Stomach smooth muscle (tissue), 2 donors: ENCODE data around the gene MGAT4D.
"Not testable (repeated sequence)": the region's sequence is repeated elsewhere in the genome, so short reads cannot be mapped to it uniquely, and the experiment has no call there.

Experiments
- H3K27ac ChIP-seq: one replicate; pipeline ENCODE4 v1.7.0; 2013; ENCODE audit warnings: mild to moderate bottlenecking, low read length, inconsistent platforms
- H3K27me3 ChIP-seq, 2 donors: one replicate each; pipeline ENCODE4 v1.7.0; 2013; ENCODE audit warnings: low read length in 2 of 2; ENCODE audit not compliant: insufficient read depth in 2 of 2, control insufficient read depth in 1 of 2
- H3K36me3 ChIP-seq, 2 donors: one replicate each; pipeline ENCODE4 v1.7.0; 2013; ENCODE audit warnings: low read length in 2 of 2; ENCODE audit not compliant: control insufficient read depth in 2 of 2, insufficient read depth in 2 of 2
- H3K4me1 ChIP-seq: one replicate; pipeline ENCODE4 v1.7.0; 2013; ENCODE audit warnings: low read length; ENCODE audit not compliant: control insufficient read depth, insufficient read depth
- H3K4me3 ChIP-seq, 2 donors: one replicate each; pipeline ENCODE4 v1.7.0; 2013; ENCODE audit warnings: low read length in 2 of 2
- H3K9ac ChIP-seq, 2 donors: one replicate each; pipeline ENCODE4 v1.7.0; 2013; ENCODE audit warnings: low read length in 2 of 2, mild to moderate bottlenecking in 1 of 2
- H3K9me3 ChIP-seq, 2 donors: one replicate each; pipeline ENCODE4 v1.7.0; 2013; ENCODE audit warnings: low read length in 2 of 2; ENCODE audit not compliant: control insufficient read depth in 2 of 2
- donor health status: healthy.
- donor health status: Pancreatic carcinoma.

MGAT4D gene

DNA sequence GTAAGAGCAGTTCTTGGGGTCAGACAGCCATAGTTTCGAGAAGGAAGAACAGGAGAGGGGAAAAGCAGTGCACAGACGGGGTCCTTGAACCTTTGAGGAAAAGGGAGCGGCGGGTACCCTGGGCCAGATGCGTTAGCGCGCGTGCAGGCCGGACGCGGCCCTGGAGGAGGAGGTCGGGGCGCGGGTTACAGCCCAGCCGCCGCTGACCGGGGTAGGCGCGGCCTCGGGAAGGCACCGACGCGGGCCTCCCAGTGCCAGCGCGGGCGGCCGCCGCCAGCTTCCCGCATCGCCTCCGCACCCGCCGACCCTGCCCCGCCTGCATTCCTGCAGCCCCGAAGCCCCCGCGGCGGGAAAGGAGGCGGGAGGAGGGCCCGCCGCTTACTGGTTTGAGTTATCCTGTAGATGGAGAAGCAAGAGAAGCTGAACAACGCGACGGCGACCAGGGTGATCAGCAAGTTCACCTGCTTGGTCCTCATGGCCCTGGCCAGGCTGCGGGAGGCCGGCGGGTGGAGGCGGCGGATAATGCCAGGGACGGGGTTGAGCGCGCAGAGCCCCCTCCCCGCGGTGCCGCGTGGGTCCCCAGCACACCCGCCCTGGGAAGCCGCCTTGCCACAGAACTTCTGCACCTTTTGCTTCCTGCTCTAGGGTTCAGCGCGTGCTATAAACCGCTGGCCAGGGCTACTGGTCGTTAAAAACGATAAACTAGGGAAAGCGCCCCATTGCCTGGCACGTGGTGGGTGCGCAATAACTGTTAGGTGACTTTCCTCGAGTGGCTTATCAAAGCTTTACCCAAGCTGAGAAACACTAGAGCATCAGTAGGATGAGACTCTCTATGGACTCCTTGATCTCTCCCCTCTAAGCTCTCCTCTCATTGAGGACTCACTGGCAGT, at the start of gene MGAT4D:
MGAT4D (minus strand) TSS at position 547 of the 890 bp plus-strand sequence; CDS start at position 476, 71 bp downstream.
- H3K9ac ChIP-seq, result no peak within 1 kb of the TSS
- H3K27me3 ChIP-seq, result peaks cover 19 to 29% of the 10 kb centered on the region in 2 donors
- peaks cover 5% of the 10 kb centered on the region for H3K4me1 ChIP-seq
- peak within 1 kb of the TSS in 1 of 2 donors; percentile 59 for H3K4me3 ChIP-seq
- H3K27ac ChIP-seq, result no peak within 1 kb of the TSS
- no peaks in the 10 kb centered on the region for H3K9me3 ChIP-seq
- no peaks in the 10 kb centered on the region for H3K36me3 ChIP-seq

DNA sequence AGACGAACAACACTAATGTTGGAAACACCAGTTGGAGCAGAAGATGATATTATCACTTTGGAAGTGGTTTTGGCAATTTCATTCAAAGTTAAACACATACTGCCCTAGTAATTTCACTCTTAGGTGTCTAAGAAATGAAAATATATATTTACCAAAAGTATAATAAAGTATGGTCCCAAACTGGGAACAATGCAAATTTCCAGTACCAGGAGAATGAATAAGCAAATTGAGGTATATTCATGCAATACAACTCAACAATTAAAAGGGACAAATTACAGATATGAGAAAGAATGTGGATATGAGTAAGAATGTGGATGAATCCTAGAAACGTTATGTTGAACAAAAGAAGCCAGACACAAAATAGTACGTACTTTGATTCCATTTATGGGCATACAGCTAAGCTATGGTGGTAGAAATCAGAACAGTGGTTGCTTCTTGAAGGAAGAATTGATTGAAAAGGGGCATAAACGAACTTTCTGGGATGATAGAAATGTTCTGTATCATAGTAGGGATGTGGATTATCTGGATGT, 35.9 kb upstream of the MGAT4D start:
- H3K27ac ChIP-seq, result no peak overlapping the region
- H3K4me3 ChIP-seq, result no peak overlapping the region
- H3K9ac ChIP-seq, result no peak overlapping the region
- peaks cover 7% of the 10 kb centered on the region in 2 donors for H3K36me3 ChIP-seq
- H3K27me3 ChIP-seq, result no peaks in the 10 kb centered on the region
- H3K9me3 ChIP-seq, result no peaks in the 10 kb centered on the region
- no peaks in the 10 kb centered on the region for H3K4me1 ChIP-seq

DNA sequence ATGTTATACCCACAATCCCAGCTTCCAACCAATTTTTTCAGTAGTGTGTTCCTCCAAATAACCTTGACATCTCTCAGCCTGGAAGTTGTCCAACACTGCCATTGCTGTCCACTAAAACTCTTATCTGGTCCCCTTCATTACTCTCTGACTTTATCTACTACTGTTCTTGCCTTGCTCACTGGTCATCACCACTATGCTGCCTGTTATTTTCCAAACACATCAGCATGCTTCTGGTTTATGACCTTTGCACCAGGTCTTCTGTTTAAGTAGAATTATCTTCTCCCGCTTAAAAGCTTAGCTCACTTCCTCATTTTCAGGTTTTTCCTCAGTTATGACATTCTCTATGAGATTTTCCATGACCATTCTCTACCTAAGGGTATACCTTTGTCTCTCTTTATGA, 31.3 kb upstream of the MGAT4D start:
- Histone ChIP-seq H3K4me3 (no peak overlapping the region), H3K9ac (no peak overlapping the region), H3K36me3 (peaks cover 7 to 8% of the 10 kb centered on the region in 2 donors), H3K27ac (no peak overlapping the region), H3K9me3 (no peaks in the 10 kb centered on the region), H3K4me1 (no peaks in the 10 kb centered on the region), H3K27me3 (no peaks in the 10 kb centered on the region)

DNA sequence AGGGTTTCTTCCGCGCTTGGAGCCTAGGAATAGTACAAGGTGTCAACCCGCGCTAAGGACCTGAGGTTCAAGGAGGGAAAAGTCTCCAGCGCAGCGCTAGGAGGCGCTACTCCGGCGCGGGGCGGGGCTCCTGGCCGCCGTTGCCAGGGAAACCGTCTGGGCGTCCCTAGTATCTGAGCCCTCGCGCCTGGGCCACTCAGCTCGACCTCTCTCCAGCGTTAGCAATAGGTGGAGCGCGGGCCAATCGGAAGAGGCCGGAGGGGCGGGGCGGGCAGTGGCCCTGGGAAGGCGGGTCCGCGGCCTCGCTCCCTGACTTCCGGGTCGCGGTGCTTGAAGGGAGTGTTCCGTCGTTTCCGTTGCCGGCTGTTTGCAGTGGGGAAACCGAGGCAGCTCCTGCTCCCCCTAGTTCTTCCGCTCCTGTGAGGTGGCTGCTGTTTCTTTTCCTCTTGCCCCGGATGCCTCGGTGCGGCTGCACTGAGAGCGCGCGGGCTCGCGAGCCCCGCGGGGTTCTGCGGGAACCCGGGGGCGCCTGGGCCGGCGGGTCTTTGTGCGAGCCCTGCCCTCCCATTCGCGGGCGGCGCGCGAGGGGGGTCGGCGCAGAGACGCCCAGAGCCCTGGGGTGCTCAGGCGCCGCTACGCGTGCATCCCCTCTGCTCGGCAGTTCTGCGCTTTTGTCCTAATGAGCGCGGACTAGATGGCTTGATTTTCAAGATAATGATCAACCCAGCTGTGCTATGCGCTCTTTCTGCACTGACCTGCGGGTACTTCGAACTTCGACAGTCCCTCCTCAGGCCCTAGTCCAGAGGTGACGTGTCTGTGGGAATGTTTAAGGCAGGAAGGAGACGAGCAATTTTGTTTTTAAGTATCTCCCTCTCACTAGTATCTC, 26.0 kb upstream of the MGAT4D start, which contains the start of gene ELMOD2:
ELMOD2 (plus strand) TSS at position 312 of the 886 bp plus-strand sequence. CDS start 1,261 bp downstream, outside the sequence.
- H3K9me3 ChIP-seq, result no peaks in the 10 kb centered on the region
- no peaks in the 10 kb centered on the region for H3K4me1 ChIP-seq
- H3K27me3 ChIP-seq, result no peaks in the 10 kb centered on the region
- peak within 1 kb of the TSS; percentile 90 to 97 for H3K4me3 ChIP-seq
- H3K9ac ChIP-seq, result peak within 1 kb of the TSS; percentile 85 to 92
- H3K36me3 ChIP-seq, result peaks cover 5 to 7% of the 10 kb centered on the region in 2 donors
- peak within 1 kb of the TSS; percentile 50 for H3K27ac ChIP-seq

DNA sequence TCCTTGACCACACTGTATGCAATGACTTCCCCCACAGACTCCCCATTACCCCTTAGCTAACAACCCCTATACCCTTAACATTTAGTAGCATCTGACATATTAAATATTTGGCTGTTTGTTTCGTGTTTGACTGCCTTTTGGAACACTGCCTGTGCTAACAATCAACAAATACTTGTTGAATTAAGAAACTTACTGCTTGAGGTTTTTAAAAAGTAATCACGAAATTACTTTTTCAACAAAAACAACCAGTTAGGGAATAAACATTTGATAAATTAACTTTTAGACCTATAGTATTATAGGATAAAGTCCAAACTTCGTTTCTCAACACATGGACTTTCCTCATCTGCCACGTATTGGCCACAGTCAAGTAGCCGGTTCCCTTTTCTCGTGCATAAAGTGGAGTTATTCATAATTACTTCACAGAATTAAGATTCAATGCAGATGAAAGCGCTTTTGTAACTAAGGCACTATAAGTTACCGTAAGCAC, 25.3 kb upstream of the MGAT4D start:
- Histone ChIP-seq H3K4me3 (peak overlapping the region; percentile 90 to 97), H3K36me3 (peaks cover 3 to 7% of the 10 kb centered on the region in 2 donors), H3K9ac (peak overlapping the region; percentile 50 to 68), H3K27me3 (no peaks in the 10 kb centered on the region), H3K4me1 (no peaks in the 10 kb centered on the region), H3K27ac (no peak overlapping the region), H3K9me3 (no peaks in the 10 kb centered on the region)

DNA sequence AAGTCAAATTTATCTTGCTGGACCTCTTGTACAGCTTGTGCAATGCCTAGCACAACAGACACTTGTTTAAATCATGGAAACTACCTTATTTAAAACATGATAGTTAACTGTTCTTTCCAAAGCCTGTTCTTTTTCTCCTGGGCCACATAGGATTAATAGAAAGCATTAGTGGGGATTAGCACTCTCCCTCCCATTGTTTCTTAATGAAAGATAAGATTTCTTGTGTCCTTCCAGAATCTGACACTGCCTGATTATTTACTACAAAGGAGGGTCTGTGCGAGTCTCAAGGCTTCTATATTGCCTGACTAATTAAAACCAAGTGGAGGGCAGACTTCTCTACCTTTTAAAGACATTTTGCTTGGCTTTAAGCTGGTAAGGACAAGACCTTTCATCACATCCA, 17.3 kb upstream of the MGAT4D start:
- H3K4me3 ChIP-seq, result no peak overlapping the region
- H3K27me3 ChIP-seq, result no peaks in the 10 kb centered on the region
- no peak overlapping the region for H3K9ac ChIP-seq
- H3K9me3 ChIP-seq, result no peaks in the 10 kb centered on the region
- no peaks in the 10 kb centered on the region for H3K4me1 ChIP-seq
- no peaks in the 10 kb centered on the region for H3K36me3 ChIP-seq
- no peak overlapping the region for H3K27ac ChIP-seq

DNA sequence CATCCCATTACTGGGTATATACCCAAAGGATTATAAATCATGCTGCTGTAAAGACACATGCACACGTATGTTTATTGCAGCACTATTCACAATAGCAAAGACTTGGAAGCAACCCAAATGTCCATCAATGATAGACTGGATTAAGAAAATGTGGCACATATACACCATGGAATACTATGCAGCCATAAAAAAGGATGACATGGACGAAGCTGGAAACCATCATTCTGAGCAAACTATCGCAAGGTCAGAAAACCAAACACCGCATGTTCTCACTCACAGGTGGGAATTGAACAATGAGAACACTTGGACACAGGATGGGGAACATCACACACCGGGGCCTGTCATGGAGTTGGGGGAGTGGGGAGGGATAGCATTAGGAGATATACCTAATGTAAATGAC, 15.7 kb upstream of the MGAT4D start:
- H3K4me3 ChIP-seq, H3K9ac ChIP-seq, H3K27ac ChIP-seq, H3K9me3 ChIP-seq, H3K4me1 ChIP-seq, H3K27me3 ChIP-seq, H3K36me3 ChIP-seq: not testable (repeated sequence)

DNA sequence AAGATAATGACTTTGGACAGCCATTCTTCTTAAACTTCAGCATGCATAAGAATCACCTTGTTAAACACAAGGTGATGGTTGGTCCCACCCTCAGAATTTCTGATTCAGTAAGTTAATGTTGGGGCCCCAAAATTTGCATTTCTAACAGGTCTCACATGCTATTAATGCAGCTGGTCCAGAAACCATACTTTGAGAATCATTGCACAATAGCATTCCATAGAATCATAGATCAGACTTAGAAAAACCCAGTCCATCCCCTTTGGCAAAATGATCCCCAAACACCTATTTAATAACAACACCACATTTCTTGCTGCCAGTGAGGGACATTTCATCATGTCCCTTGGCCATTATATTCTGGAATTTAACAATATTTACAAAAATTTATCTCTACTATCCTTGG, 6.2 kb upstream of the MGAT4D start:
- Histone ChIP-seq H3K27ac (no peak overlapping the region), H3K4me3 (no peak overlapping the region), H3K36me3 (no peaks in the 10 kb centered on the region), H3K9ac (no peak overlapping the region), H3K27me3 (peaks cover 2 to 13% of the 10 kb centered on the region in 2 donors), H3K9me3 (no peaks in the 10 kb centered on the region), H3K4me1 (no peaks in the 10 kb centered on the region)

DNA sequence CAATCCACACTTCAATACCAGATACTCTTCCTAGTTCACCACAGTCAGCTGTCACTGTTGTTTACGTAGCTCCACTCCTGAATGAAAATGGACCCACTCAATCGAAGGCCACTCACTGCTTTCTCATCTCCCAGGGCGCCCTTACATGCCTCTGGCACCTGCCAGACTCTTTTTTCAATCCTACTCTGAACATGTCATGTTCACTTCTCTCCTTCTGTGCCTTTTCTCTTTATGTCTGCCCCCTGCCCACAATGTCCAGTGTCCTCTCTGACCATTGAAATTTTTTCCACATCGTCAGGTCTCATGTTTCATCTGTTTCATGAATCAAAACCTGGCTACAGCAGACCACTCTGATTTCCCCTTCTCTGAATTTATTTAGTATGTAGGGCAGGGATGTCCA, 1.3 kb upstream of the MGAT4D start:
- Histone ChIP-seq H3K9me3 (no peaks in the 10 kb centered on the region), H3K4me3 (no peak overlapping the region), H3K36me3 (no peaks in the 10 kb centered on the region), H3K27ac (no peak overlapping the region), H3K9ac (no peak overlapping the region), H3K4me1 (peaks cover 5% of the 10 kb centered on the region), H3K27me3 (peaks cover 19 to 29% of the 10 kb centered on the region in 2 donors)

DNA sequence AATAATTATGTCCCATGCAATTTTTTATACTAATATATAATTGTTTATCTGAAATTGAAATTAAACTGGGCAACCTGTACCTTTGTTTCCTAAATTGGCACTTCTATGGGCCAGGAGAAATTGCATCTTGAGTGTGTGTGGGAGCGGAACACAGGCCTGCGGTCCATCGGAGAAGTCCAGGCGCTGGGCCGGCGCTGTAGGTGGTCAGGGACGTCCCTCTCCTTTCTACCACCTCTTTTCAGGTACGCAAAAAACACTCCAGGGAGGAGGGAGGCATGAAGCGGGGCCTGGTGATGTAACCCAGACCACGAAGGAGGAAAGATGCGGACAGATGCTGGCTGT, 717 bp downstream of the MGAT4D start:
- Histone ChIP-seq H3K27me3 (peaks cover 19 to 29% of the 10 kb centered on the region in 2 donors), H3K4me1 (peaks cover 5% of the 10 kb centered on the region), H3K36me3 (no peaks in the 10 kb centered on the region), H3K27ac (no peak overlapping the region), H3K9me3 (no peaks in the 10 kb centered on the region), H3K4me3 (peak overlapping the region in 1 of 2 donors; percentile 59), H3K9ac (no peak overlapping the region)
